ENCODE results near the gene MFSD8. TPM values are rescaled to one million over a fixed set of nuclear protein-coding genes. Genes with fewer than 3 reads are reported as not detected.
"Not testable (repeated sequence)": the region's sequence is repeated elsewhere in the genome, so short reads cannot be mapped to it uniquely, and the experiment has no call there.

The MFSD8 gene, protein sequence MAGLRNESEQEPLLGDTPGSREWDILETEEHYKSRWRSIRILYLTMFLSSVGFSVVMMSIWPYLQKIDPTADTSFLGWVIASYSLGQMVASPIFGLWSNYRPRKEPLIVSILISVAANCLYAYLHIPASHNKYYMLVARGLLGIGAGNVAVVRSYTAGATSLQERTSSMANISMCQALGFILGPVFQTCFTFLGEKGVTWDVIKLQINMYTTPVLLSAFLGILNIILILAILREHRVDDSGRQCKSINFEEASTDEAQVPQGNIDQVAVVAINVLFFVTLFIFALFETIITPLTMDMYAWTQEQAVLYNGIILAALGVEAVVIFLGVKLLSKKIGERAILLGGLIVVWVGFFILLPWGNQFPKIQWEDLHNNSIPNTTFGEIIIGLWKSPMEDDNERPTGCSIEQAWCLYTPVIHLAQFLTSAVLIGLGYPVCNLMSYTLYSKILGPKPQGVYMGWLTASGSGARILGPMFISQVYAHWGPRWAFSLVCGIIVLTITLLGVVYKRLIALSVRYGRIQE
- total RNA-seq: 27.6 TPM

DNA sequence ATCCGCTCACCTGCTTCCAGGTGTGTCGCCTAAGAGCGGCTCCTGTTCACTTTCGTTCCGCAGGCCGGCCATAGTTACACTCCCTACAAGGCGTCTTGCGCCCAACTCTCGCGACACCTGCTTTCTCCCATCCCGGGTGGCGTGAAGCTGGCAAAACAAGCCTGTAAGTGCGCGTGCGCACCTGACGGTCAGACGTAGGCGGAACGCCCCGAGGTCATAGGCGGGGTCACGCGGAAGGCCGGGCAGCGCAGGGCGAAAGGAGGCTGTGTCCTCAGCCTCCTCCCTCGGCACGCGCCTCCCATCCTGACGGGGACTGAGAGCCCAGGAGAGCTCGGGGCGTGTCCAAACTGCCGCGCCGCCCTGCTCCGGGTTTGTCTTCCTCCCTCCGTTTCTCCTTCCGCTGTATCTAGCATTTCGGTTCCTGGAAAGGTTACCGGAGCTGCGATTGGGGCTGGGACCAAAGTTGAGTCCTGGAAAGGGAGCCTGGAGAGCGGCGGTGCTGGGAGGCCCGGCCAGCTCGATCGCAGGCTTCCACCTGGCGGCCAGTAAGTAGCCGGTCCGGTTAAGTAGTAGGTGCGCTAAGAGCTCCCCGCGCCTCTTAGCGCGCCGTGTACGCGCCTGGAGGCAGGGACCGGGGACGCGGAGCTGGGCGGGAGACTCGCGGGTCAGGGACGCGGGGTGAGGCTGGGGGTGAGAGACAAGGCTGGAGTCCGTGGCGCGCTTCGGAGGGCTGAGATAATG lies at the start of gene MFSD8, which contains the start of gene ABHD18:
TSS of gene MFSD8 (minus strand) at position 112 of the 741 bp plus-strand sequence. CDS start at position 72, 40 bp downstream.
TSS of gene ABHD18 (plus strand) at position 345 of the 741 bp plus-strand sequence. CDS start 17,550 bp downstream, outside the sequence.
- DNase-seq (ENCODE audit: low spot score): peak; percentile 99

GRCh38 chr4:128009428-128009827 lies 44.5 kb upstream of the MFSD8 start:
- DNase-seq (ENCODE audit: low spot score): no peak

- DNase-seq (ENCODE audit: low spot score): no peak
These were observed 41.6 kb upstream of the MFSD8 start for GRCh38 chr4:128006592-128006991.

DNA sequence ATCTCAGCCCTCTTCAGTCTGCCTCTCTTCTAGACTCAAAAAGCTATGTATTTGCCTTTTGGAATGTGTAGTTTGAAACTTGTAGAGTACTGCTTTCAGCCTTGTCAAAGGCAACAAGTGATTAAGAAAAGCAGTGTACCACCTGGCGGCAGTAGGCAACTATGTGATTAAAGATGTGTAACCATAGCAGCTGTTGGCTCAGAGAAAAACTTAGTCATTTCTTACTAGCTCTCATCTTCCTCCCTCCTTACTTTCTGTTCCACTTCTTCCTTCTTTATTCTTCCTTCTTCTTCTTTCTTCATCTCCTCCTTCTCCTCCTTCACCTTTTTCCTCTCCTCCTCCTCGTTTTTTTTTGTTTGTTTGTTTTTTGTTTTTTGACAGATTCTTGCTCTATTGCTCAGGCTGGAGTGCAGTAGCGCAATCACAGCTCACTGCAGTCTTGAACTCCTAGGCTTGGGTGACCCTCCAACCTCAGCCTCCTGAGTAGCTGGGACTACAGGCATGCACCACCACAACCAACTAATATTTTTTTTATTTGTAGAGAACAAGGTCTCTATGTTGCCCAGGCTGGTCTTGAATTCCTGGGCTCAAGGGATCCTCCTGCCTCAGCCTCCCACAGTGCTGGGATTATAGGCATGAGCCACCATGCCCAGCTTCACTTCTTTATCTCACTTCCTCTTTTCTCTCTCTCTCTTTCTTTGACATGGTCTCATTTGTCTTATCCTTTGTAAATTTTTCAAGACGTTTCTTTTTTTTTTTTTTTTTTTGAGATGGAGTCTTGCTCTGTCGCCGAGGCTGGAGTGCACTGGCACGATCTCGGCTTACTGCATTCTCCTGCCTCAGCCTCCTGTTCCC lies 32.8 kb upstream of the MFSD8 start:
- DNase-seq (ENCODE audit: low spot score): no peak

DNA sequence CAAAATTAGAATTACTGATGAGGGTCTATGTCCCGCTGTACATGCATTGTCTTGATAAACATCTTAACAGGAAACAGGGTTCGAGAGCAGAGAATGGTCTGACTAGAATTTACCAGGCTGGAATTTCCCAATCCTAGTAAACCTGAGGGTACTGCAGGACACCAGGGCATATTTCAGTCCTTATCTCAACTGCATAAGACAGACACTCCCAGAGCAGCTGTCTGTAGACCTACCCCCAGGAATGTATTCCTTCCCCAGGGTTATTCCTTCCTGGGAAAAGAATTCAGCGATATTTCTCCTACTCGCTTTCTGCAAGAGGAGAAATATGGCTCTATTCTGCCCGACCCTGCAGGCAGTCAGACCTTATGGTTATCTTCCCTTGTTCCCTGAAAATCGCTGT lies 31.5 kb upstream of the MFSD8 start:
- not testable (repeated sequence) for DNase-seq (ENCODE audit: low spot score)

- no peak for DNase-seq (ENCODE audit: low spot score)
These were observed 30.8 kb upstream of the MFSD8 start for GRCh38 chr4:127995776-127996175.

DNA sequence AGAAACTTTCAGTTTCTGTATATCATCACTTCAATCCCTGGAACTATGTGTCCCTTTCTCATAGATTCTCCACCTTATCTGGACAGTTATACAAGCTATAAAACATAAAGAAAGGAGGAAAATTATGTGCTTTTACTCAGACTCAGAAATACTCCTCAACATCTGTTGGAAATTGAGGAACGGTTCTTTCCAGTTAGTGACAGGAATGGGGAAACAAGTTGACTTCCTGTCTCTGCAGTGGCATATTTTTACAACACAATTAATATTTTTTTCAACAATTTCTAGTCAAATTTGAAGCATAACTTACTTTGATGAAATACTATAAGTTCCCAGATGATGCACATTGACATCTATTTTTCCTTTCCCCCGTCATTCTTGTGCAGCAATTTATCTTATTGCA lies 28.2 kb upstream of the MFSD8 start:
- no peak for DNase-seq (ENCODE audit: low spot score)

DNA sequence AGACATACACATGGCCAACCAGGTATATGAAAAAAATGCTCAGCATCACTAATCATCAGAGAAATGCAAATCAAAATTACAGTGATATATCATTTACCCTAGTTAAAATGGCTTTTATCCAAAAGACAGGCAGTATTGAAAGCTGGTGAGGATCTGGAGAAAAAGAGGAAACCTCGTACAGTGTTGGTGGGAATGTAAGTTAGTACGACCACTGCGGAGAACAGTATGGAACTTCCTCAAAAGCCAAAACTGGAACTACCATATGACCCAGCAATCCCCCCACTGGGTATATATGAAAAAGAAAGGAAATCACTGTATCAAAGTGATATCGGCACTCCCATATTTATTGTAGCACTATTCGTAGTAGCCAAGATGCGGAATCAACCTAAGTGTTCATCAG lies 23.7 kb upstream of the MFSD8 start:
- DNase-seq (ENCODE audit: low spot score): no peak

- no peak for DNase-seq (ENCODE audit: low spot score)
These were observed 21.0 kb upstream of the MFSD8 start for GRCh38 chr4:127985989-127986388.

DNA sequence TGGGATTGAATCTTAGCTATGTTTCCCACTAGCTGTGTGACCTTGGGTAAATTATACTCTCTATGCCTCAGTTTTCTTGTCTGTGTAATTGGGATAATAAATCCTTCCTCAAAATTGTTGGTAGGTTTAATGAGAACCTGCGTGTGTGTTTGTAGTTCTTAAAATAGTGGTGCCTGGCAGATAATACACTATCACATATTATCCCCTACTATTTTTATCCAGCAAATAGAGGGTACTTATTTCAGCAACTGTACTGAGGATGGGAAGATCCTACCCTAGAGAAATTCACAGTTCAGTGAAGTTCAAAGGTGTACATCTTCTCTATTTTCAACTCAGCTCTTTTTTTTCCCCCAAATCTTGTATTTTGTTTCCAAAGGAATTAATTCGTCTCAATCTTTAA lies 17.5 kb upstream of the MFSD8 start:
- no peak for DNase-seq (ENCODE audit: low spot score)

GRCh38 chr4:127978930-127979329 lies 14.0 kb upstream of the MFSD8 start:
- no peak for DNase-seq (ENCODE audit: low spot score)

DNA sequence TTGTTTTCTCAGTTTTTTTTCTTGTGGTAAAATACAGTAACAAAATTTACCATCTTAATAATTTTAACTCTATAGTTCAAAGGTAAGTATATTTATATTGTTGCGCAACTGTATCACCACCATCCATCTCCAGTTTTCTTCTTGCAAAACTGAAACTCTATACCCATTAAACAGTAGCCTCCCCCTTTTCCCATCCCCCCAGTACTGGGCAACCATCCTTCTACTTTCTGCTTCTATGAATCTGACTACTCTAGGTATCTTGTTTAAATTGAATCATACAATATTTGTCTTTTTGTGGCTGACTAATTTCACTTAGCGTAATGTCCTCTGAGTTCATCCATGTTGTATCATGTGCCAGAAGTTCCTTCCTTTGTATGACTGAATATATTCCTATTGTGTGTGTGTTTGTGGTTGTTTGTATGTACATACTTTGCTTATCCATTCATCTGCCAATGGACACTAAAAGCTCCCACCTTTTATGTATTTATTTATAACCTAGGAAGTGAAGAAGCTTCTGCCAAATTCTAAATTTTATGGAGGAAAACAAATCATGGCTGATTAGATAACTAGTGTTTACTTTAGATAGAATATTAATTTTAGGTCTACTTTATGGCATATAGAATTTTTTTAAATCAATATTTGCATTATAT lies 10.3 kb upstream of the MFSD8 start:
- no peak for DNase-seq (ENCODE audit: low spot score)

- DNase-seq (ENCODE audit: low spot score): not testable (repeated sequence)
These were observed 6.0 kb upstream of the MFSD8 start for GRCh38 chr4:127970925-127971324.

GRCh38 chr4:127968586-127968985 lies 3.6 kb upstream of the MFSD8 start:
- no peak for DNase-seq (ENCODE audit: low spot score)

DNA sequence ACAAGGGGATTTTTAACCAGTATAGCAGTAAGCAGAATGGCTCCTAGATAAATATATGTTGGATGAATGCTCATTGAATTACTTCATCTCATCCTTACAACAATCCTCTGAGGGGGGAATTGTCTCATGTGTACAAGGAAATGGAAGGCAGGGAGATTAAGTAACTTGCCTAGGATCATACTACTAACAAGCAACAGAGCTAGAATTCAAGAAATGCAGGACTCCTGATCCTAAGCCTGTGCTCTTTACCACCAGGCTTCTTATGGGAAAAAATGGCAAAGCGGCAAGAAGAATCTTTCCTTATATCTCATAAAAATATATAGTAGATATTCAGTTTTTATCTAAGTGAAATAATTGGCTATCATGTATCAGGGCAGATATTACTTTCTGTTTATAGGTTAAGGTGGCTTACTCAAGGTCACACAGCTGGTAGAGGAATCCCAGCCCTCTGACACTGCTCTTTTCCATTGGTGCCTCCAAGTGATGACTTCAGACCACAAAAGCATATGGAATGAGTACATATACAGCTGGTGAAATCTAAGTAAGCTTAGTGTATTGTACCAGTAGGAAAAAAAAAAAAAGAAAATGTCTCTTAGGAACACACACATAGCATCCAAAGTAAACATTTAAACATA lies 2.3 kb upstream of the MFSD8 start:
- DNase-seq (ENCODE audit: low spot score): no peak

DNA sequence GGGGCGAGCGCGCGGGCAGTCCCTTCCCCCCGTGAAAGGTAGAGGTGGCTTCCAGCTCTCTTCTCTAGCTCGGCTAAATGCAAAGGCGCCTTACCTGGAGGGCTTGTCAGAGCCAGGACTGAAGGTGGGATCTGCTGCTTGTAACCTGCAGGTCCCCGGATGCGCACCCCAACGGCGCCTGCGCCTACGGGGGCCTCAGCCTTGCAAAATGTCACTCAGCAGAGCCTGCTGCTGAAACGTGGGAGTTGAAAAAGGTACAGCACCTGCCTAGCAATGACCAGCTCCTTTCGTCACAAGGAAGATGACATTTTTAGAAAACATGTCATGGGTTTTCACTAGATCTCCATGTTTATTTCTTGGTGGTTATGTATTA lies 816 bp upstream of the MFSD8 start:
- peak; percentile 55 for DNase-seq (ENCODE audit: low spot score)

DNA sequence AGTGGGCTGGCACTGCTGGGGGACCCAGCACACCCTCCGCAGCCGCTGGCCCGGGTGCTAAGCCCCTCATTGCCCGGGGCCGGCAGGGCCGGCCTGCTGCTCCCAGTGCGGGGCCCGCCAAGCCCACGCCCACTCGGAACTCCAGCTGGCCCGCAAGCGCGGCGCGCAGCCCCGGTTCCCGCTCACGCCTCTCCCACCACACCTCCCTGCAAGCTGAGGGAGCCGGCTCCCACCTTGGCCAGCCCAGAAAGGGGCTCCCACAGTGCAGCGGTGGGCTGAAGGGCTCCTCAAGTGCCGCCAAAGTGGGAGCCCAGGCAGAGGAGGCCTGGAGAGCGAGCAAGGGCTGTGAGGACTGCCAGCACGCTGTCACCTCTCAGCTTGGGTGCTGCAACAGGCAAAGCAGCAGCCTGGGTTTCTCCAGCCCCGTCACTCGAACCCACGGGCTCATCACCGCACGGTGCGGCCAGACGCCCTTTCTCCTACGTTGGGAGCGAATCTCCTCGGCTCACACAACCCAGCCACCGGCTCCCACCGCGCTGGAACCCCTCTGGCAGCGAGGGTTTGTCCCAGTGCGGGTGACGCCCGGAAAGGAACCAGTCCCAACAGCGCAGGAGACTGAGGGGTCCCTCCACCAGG lies 429 bp downstream of the MFSD8 start:
- not testable (repeated sequence) for DNase-seq (ENCODE audit: low spot score)

DNA sequence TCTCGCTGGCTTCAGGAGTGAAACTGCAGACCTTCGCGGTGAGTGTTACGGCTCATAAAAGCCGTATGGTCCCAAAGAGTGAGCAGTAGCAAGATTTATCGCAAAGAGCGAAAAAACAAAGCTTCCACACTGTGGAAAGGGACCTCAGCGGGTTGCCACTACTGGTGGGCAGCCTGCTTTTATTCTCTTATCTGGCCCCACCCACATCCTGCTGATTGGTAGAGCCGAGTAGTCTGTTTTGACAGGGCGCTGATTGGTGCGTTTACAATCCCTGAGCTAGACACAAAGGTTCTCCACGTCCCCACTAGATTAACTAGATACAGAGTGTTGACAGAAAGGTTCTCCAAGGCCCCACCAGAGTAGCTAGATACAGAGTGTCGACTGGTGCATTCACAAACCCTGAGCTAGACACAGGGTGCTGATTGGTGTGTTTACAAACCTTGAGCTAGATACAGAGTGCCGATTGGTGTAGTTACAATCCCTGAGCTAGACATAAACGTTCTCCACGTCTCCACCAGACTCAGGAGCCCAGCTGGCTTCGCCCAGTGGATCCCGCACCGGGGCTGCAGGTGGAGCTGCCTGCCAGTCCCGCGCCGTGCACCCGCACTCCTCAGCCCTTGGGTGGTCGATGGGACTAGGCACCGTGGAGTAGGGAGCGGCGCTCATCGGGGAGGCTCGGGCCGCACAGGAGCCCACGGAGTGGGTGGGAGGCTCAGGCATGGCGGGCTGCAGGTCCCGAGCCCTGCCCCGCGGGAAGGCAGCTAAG lies 1.2 kb downstream of the MFSD8 start:
- DNase-seq (ENCODE audit: low spot score): not testable (repeated sequence)

DNA sequence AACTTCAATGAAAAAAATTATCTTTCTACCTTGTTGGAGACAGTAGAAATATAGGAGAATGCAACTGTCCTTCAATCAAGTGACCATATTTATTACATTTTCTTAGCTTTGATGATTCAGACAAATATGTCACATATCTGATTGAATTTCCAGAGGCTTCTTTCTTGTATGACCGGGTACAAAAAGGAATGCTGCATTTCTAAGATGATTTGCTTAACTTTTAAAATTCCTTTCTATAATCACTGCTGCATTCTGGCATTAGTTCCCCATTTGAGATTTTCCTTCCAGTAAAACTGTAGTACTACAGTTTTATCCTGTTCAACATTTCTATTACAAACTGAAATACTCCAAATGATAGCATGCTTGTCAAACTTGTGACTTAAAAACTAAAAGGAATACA lies 5.2 kb downstream of the MFSD8 start:
- no peak for DNase-seq (ENCODE audit: low spot score)

- DNase-seq (ENCODE audit: low spot score): no peak
These were observed 7.9 kb downstream of the MFSD8 start for GRCh38 chr4:127957105-127957504.
